LHCN-M2 (cell line): ENCODE results near the gene PAK6. TPM values are rescaled to one million over a fixed set of nuclear protein-coding genes. Genes with fewer than 3 reads are reported as not detected.

Experiments
- total RNA-seq: library from RNA; depleted of rRNA; stranded (reverse); fragments of >200 nt; gene quantifications from 2 replicates; pipeline ENCODE4 v1.2.3, GENCODE V29; 2014; rRNA removed

PAK6 gene
- total RNA-seq, 1 experiment from 2014 or later = under 0.01 TPM

Other genes starting within 250 kb of the PAK6 start
- 215 and 238 TPM in 2 replicates for gene SRP14, start 199.9 kb upstream of the PAK6 start, total RNA-seq
- 3.3 and 8.7 TPM in 2 replicates for gene BMF, start 130.2 kb upstream of the PAK6 start, total RNA-seq
- gene BUB1B, start 78.0 kb upstream of the PAK6 start, total RNA-seq = 63.2 and 72.7 TPM in 2 replicates
- gene ANKRD63, start 44.0 kb downstream of the PAK6 start, total RNA-seq = not detected in 2 replicates
- gene PLCB2, start 68.9 kb downstream of the PAK6 start, total RNA-seq = 0.75 and 1.9 TPM in 2 replicates
- 16.4 and 19.7 TPM in 2 replicates for gene INAFM2, start 84.6 kb downstream of the PAK6 start, total RNA-seq
- 9.8 and 12.1 TPM in 2 replicates for gene CCDC9B, start 101.9 kb downstream of the PAK6 start, total RNA-seq
- gene PHGR1, start 112.0 kb downstream of the PAK6 start, total RNA-seq = not detected in 2 replicates
- 1.2 and 1.3 TPM in 2 replicates for gene DISP2, start 119.2 kb downstream of the PAK6 start, total RNA-seq
- 121 and 125 TPM in 2 replicates for gene KNSTRN, start 143.7 kb downstream of the PAK6 start, total RNA-seq
- 26.2 and 32.3 TPM in 2 replicates for gene IVD, start 166.7 kb downstream of the PAK6 start, total RNA-seq
- gene BAHD1, start 201.9 kb downstream of the PAK6 start, total RNA-seq = 8.3 TPM in 2 replicates
- gene CHST14, start 231.9 kb downstream of the PAK6 start, total RNA-seq = 27.9 and 30.1 TPM in 2 replicates